Measurements from ENCODE around the gene SERPINF2.
"Not testable (repeated sequence)": the region's sequence is repeated elsewhere in the genome, so short reads cannot be mapped to it uniquely, and the experiment has no call there.

Gene SERPINF2

GRCh38 chr17:1742371-1743087 lies at the start of gene SERPINF2:
Gene SERPINF2 (plus strand): TSS chr17:1742871. CDS start chr17:1744996, 2,125 bp downstream.
- H3K36me3 ChIP-seq (ENCODE audit: insufficient read depth, low read length) = no peaks in the 10 kb centered on the region
- H3K4me1 ChIP-seq (ENCODE audit: insufficient read depth, low read length) = no peaks in the 10 kb centered on the region
- no peaks in the 10 kb centered on the region for H3K9me3 ChIP-seq (ENCODE audit: low read length)
- no peak within 1 kb of the TSS for H2AFZ ChIP-seq (ENCODE audit: low read depth, low read length)
- no peak within 1 kb of the TSS for H3K4me3 ChIP-seq (ENCODE audit: low read length)
- no peaks in the 10 kb centered on the region for H3K27me3 ChIP-seq (ENCODE audit: insufficient read depth, low read length)

- peaks cover 2% of the 10 kb centered on the region for H3K9me3 ChIP-seq (ENCODE audit: low read length)
- H3K4me3 ChIP-seq (ENCODE audit: low read length) = no peak overlapping the region
- no peaks in the 10 kb centered on the region for H3K36me3 ChIP-seq (ENCODE audit: insufficient read depth, low read length)
- no peak overlapping the region for H2AFZ ChIP-seq (ENCODE audit: low read depth, low read length)
- H3K4me1 ChIP-seq (ENCODE audit: insufficient read depth, low read length) = no peaks in the 10 kb centered on the region
- no peaks in the 10 kb centered on the region for H3K27me3 ChIP-seq (ENCODE audit: insufficient read depth, low read length)
These were observed 49.3 kb upstream of the SERPINF2 start for GRCh38 chr17:1693339-1693738.

- Histone ChIP-seq H3K27me3 (ENCODE audit: insufficient read depth, low read length) (no peaks in the 10 kb centered on the region), H3K4me3 (ENCODE audit: low read length) (no peak overlapping the region), H3K36me3 (ENCODE audit: insufficient read depth, low read length) (no peaks in the 10 kb centered on the region), H2AFZ (ENCODE audit: low read depth, low read length) (no peak overlapping the region), H3K4me1 (ENCODE audit: insufficient read depth, low read length) (no peaks in the 10 kb centered on the region), H3K9me3 (ENCODE audit: low read length) (peaks cover 2% of the 10 kb centered on the region)
These were observed 47.3 kb upstream of the SERPINF2 start for GRCh38 chr17:1695365-1695764.

GRCh38 chr17:1697681-1698080 lies 45.0 kb upstream of the SERPINF2 start:
- Histone ChIP-seq H3K4me3 (ENCODE audit: low read length) (no peak overlapping the region), H3K4me1 (ENCODE audit: insufficient read depth, low read length) (no peaks in the 10 kb centered on the region), H3K9me3 (ENCODE audit: low read length) (peaks cover 2% of the 10 kb centered on the region), H2AFZ (ENCODE audit: low read depth, low read length) (no peak overlapping the region), H3K36me3 (ENCODE audit: insufficient read depth, low read length) (no peaks in the 10 kb centered on the region), H3K27me3 (ENCODE audit: insufficient read depth, low read length) (no peaks in the 10 kb centered on the region)

- H3K36me3 ChIP-seq (ENCODE audit: insufficient read depth, low read length); H3K27me3 ChIP-seq (ENCODE audit: insufficient read depth, low read length); H3K9me3 ChIP-seq (ENCODE audit: low read length); H2AFZ ChIP-seq (ENCODE audit: low read depth, low read length); H3K4me1 ChIP-seq (ENCODE audit: insufficient read depth, low read length); H3K4me3 ChIP-seq (ENCODE audit: low read length): not testable (repeated sequence)
These were observed 42.8 kb upstream of the SERPINF2 start for GRCh38 chr17:1699891-1700290.

- no peaks in the 10 kb centered on the region for H3K4me1 ChIP-seq (ENCODE audit: insufficient read depth, low read length)
- no peak overlapping the region for H2AFZ ChIP-seq (ENCODE audit: low read depth, low read length)
- H3K27me3 ChIP-seq (ENCODE audit: insufficient read depth, low read length) = no peaks in the 10 kb centered on the region
- no peaks in the 10 kb centered on the region for H3K36me3 ChIP-seq (ENCODE audit: insufficient read depth, low read length)
- no peak overlapping the region for H3K4me3 ChIP-seq (ENCODE audit: low read length)
- H3K9me3 ChIP-seq (ENCODE audit: low read length) = no peaks in the 10 kb centered on the region
These were observed 39.6 kb upstream of the SERPINF2 start for GRCh38 chr17:1703063-1703462.

- H3K9me3 ChIP-seq (ENCODE audit: low read length) = no peaks in the 10 kb centered on the region
- no peak overlapping the region for H2AFZ ChIP-seq (ENCODE audit: low read depth, low read length)
- no peaks in the 10 kb centered on the region for H3K4me1 ChIP-seq (ENCODE audit: insufficient read depth, low read length)
- no peak overlapping the region for H3K4me3 ChIP-seq (ENCODE audit: low read length)
- no peaks in the 10 kb centered on the region for H3K36me3 ChIP-seq (ENCODE audit: insufficient read depth, low read length)
- no peaks in the 10 kb centered on the region for H3K27me3 ChIP-seq (ENCODE audit: insufficient read depth, low read length)
These were observed 37.7 kb upstream of the SERPINF2 start for GRCh38 chr17:1705004-1705403.

GRCh38 chr17:1707107-1707506 lies 35.6 kb upstream of the SERPINF2 start:
- H2AFZ ChIP-seq (ENCODE audit: low read depth, low read length) = no peak overlapping the region
- no peaks in the 10 kb centered on the region for H3K9me3 ChIP-seq (ENCODE audit: low read length)
- H3K27me3 ChIP-seq (ENCODE audit: insufficient read depth, low read length) = no peaks in the 10 kb centered on the region
- H3K4me1 ChIP-seq (ENCODE audit: insufficient read depth, low read length) = no peaks in the 10 kb centered on the region
- no peak overlapping the region for H3K4me3 ChIP-seq (ENCODE audit: low read length)
- H3K36me3 ChIP-seq (ENCODE audit: insufficient read depth, low read length) = no peaks in the 10 kb centered on the region

- not testable (repeated sequence) for H3K9me3 ChIP-seq (ENCODE audit: low read length); H3K4me1 ChIP-seq (ENCODE audit: insufficient read depth, low read length); H3K36me3 ChIP-seq (ENCODE audit: insufficient read depth, low read length); H3K4me3 ChIP-seq (ENCODE audit: low read length); H2AFZ ChIP-seq (ENCODE audit: low read depth, low read length); H3K27me3 ChIP-seq (ENCODE audit: insufficient read depth, low read length)
These were observed 33.8 kb upstream of the SERPINF2 start for GRCh38 chr17:1708791-1709346.

- no peaks in the 10 kb centered on the region for H3K27me3 ChIP-seq (ENCODE audit: insufficient read depth, low read length)
- no peaks in the 10 kb centered on the region for H3K9me3 ChIP-seq (ENCODE audit: low read length)
- H3K4me1 ChIP-seq (ENCODE audit: insufficient read depth, low read length) = peaks cover 11% of the 10 kb centered on the region
These were observed 33.2 kb upstream of the SERPINF2 start for GRCh38 chr17:1709403-1709951.

GRCh38 chr17:1709971-1710806 lies 32.5 kb upstream of the SERPINF2 start, which contains the start of gene TLCD2:
Gene TLCD2 (minus strand): TSS chr17:1710377. CDS start chr17:1710242, 135 bp downstream.
- Histone ChIP-seq H3K4me3 (ENCODE audit: low read length) (peak within 1 kb of the TSS; percentile 37), H2AFZ (ENCODE audit: low read depth, low read length) (peak within 1 kb of the TSS; percentile 70), H3K36me3 (ENCODE audit: insufficient read depth, low read length) (no peaks in the 10 kb centered on the region), H3K4me1 (ENCODE audit: insufficient read depth, low read length) (peaks cover 16% of the 10 kb centered on the region), H3K27me3 (ENCODE audit: insufficient read depth, low read length) (no peaks in the 10 kb centered on the region), H3K9me3 (ENCODE audit: low read length) (no peaks in the 10 kb centered on the region)

More at GRCh38 chr17:1709403-1709951, 33.2 kb upstream of the SERPINF2 start:
- H3K36me3 ChIP-seq (ENCODE audit: insufficient read depth, low read length) = no peaks in the 10 kb centered on the region
- no peak overlapping the region for H2AFZ ChIP-seq (ENCODE audit: low read depth, low read length)
- H3K4me3 ChIP-seq (ENCODE audit: low read length) = peak overlapping the region; percentile 37

- Histone ChIP-seq H3K4me1 (ENCODE audit: insufficient read depth, low read length) (peaks cover 20% of the 10 kb centered on the region), H3K27me3 (ENCODE audit: insufficient read depth, low read length) (no peaks in the 10 kb centered on the region), H3K36me3 (ENCODE audit: insufficient read depth, low read length) (no peaks in the 10 kb centered on the region), H3K9me3 (ENCODE audit: low read length) (no peaks in the 10 kb centered on the region), H2AFZ (ENCODE audit: low read depth, low read length) (no peak overlapping the region), H3K4me3 (ENCODE audit: low read length) (no peak overlapping the region)
These were observed 31.7 kb upstream of the SERPINF2 start for GRCh38 chr17:1710807-1711553.

Data from neuron (in vitro differentiated cells).